ENCODE measurements around the gene CFAP70. TPM values are rescaled to one million over a fixed set of nuclear protein-coding genes. Genes with fewer than 3 reads are reported as not detected.

CFAP70 gene
- total RNA-seq, 1 experiment from 2014 or later, result 2.9 TPM

DNA sequence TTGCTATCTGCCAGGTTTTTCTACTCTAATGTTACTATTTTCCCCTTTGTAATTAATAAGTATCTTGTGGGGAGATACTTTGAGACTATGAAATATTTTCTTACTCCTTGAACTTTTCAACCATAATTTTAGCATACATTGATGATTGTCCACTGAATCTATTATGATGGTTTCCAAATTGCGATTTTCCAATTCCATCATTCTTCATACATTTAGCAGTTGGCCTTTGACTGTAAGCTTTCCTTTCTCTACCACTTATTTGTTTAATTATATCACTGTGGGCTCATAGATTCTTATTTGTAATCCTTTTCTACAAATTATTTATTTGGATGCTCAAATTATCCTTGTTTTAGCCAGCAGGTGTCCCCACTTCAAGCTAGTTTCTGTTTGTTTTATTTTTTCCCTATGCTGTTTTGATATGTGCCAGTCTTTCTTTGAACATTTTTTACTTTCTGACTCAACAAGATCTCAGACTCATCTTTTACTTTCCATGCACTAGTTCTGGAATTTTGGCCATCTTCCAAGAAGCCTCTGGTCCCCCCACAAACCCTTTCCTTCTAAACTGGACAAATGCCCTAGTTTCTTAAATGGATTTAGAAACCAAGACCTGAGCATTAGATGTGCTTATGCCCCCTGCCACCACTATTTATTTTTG, 94.8 kb downstream of the CFAP70 start:
- ChIA-PET CTCF (interaction anchor here (0.8 to 1.7 kb wide), 11 partner anchors 9 to 380 kb away, joined by 3 to 7 read pairs (median 3); partner anchors contain the start of gene DNAJC9), RAD21 (ENCODE audit: low non-redundant PET in 1 of 2, low total read pairs in 2 of 2, uncharacterized antibody in 2 of 2, unreplicated experiment in 2 of 2) (interaction anchor here in 1 of 2 experiments (0.7 kb wide), 1 partner anchor 381 kb away, joined by 3 read pairs; no protein-coding TSS in a partner anchor), POLR2A (interaction anchor here (1.0 to 2.5 kb wide), 4 partner anchors 11 to 150 kb away, joined by 3 to 16 read pairs (median 10); partner anchors contain the start of genes ANXA7, DNAJC9 and MRPS16)
- peak; percentile 72 for TF ChIP-seq RAD21 (IDR thresholded peaks at IDR 0.05; ENCODE audit: low read depth)
- TF ChIP-seq POLR2AphosphoS5 (IDR thresholded peaks at IDR 0.05; ENCODE audit: low read depth, low read length), result no peak
- TF ChIP-seq CEBPB (IDR thresholded peaks at IDR 0.05; ENCODE audit: low read depth), result 0 out of 2 replicates have a peak, but pooled peaks have one; percentile 17
- no peak for TF ChIP-seq ELF1 (IDR thresholded peaks at IDR 0.05; ENCODE audit: borderline replicate concordance, low read depth)
- TF ChIP-seq JUND (IDR thresholded peaks at IDR 0.05), result no peak
- TF ChIP-seq, protein P1, sequence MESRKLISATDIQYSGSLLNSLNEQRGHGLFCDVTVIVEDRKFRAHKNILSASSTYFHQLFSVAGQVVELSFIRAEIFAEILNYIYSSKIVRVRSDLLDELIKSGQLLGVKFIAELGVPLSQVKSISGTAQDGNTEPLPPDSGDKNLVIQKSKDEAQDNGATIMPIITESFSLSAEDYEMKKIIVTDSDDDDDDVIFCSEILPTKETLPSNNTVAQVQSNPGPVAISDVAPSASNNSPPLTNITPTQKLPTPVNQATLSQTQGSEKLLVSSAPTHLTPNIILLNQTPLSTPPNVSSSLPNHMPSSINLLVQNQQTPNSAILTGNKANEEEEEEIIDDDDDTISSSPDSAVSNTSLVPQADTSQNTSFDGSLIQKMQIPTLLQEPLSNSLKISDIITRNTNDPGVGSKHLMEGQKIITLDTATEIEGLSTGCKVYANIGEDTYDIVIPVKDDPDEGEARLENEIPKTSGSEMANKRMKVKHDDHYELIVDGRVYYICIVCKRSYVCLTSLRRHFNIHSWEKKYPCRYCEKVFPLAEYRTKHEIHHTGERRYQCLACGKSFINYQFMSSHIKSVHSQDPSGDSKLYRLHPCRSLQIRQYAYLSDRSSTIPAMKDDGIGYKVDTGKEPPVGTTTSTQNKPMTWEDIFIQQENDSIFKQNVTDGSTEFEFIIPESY (IDR thresholded peaks at IDR 0.05; ENCODE audit: extremely low read depth, insufficient replicate concordance, low read length), result no peak
- no peak for TF ChIP-seq EGR1 (IDR thresholded peaks at IDR 0.05; ENCODE audit: low read depth)
- no peak for TF ChIP-seq ZNF274 (IDR thresholded peaks at IDR 0.05; ENCODE audit: low read depth, low read length)
- no peak for TF ChIP-seq SIN3A (IDR thresholded peaks at IDR 0.05; ENCODE audit: low read depth)
- TF ChIP-seq POLR2A (IDR thresholded peaks at IDR 0.05; ENCODE audit: borderline replicate concordance, extremely low read depth, insufficient read depth, insufficient read length), result no peak
- no peak for TF ChIP-seq YY1 (IDR thresholded peaks at IDR 0.05; ENCODE audit: extremely low read depth, insufficient replicate concordance, low read depth, low read length)
- TF ChIP-seq CBX3 (IDR thresholded peaks at IDR 0.05; ENCODE audit: low read depth), result no peak
- no peak for TF ChIP-seq EZH2phosphoT487 (IDR thresholded peaks at IDR 0.05; ENCODE audit: borderline replicate concordance)
- TF ChIP-seq, protein P2, sequence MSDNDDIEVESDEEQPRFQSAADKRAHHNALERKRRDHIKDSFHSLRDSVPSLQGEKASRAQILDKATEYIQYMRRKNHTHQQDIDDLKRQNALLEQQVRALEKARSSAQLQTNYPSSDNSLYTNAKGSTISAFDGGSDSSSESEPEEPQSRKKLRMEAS (IDR thresholded peaks at IDR 0.05), result no peak
- no peak; the same call in 1 of the 2 replicates for TF ChIP-seq FOSL1 (IDR thresholded peaks at IDR 0.05; ENCODE audit: low read depth)
- TF ChIP-seq, protein P3, sequence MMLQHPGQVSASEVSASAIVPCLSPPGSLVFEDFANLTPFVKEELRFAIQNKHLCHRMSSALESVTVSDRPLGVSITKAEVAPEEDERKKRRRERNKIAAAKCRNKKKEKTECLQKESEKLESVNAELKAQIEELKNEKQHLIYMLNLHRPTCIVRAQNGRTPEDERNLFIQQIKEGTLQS (IDR thresholded peaks at IDR 0.05), result no peak
- TF ChIP-seq ZFX (IDR thresholded peaks at IDR 0.05), result no peak
- no peak for TF ChIP-seq TCF7L2 (IDR thresholded peaks at IDR 0.05; ENCODE audit: borderline replicate concordance, extremely low read depth, insufficient read depth, insufficient read length)
- TF ChIP-seq, protein P4, sequence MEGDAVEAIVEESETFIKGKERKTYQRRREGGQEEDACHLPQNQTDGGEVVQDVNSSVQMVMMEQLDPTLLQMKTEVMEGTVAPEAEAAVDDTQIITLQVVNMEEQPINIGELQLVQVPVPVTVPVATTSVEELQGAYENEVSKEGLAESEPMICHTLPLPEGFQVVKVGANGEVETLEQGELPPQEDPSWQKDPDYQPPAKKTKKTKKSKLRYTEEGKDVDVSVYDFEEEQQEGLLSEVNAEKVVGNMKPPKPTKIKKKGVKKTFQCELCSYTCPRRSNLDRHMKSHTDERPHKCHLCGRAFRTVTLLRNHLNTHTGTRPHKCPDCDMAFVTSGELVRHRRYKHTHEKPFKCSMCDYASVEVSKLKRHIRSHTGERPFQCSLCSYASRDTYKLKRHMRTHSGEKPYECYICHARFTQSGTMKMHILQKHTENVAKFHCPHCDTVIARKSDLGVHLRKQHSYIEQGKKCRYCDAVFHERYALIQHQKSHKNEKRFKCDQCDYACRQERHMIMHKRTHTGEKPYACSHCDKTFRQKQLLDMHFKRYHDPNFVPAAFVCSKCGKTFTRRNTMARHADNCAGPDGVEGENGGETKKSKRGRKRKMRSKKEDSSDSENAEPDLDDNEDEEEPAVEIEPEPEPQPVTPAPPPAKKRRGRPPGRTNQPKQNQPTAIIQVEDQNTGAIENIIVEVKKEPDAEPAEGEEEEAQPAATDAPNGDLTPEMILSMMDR (IDR thresholded peaks at IDR 0.05 in 2 of 3, conservative IDR thresholded peaks at IDR 0.05 in 1 of 3; ENCODE audit: borderline replicate concordance in 1 of 3, insufficient read depth in 1 of 3, low read depth in 2 of 3, low read length in 2 of 3), result peak; percentile 51 to 71 (median 52); a peak in 4 of 6 replicates
- H3K9ac ChIP-seq (ENCODE audit: low read length), result no peak overlapping the region
- no peak overlapping the region for H3K27ac ChIP-seq (ENCODE audit: low read depth, low read length)
- no peaks in the 10 kb centered on the region for H3K9me3 ChIP-seq (ENCODE audit: control insufficient read depth in 1 of 2, insufficient read depth in 1 of 2, low read depth in 1 of 2, low read length in 2 of 2)
- no peaks in the 10 kb centered on the region for H3K9me2 ChIP-seq (ENCODE audit: insufficient read depth)
- H3K4me1 ChIP-seq (ENCODE audit: control insufficient read depth in 1 of 2, insufficient read depth in 2 of 2, low read length in 2 of 2), result peaks cover 13 to 23% of the 10 kb centered on the region in 2 experiments
- intact Hi-C loops (cut with micrococcal nuclease), result loop anchor here (5.0 to 10.0 kb wide), 3 partner anchors 131 to 378 kb away; partner anchors contain the start of genes MYOZ1 and PPP3CB
- no peak overlapping the region for H3K4me3 ChIP-seq (replicated peaks in 1 of 2; ENCODE audit: low read depth in 1 of 2, low read length in 2 of 2)
- H4K20me1 ChIP-seq (ENCODE audit: insufficient read depth), result no peaks in the 10 kb centered on the region
- no peaks in the 10 kb centered on the region for H3K36me3 ChIP-seq (ENCODE audit: control insufficient read depth in 1 of 2, insufficient read depth in 2 of 2, low read length in 2 of 2)
- DNase-seq (ENCODE audit: low read depth, low spot score), result no peak
- no TSS peak for BruUV-seq (replicated peaks)
- ATAC-seq, result peak; percentile 35; the same call in 1 of the 2 replicates
- no peaks in the 10 kb centered on the region for H3K27me3 ChIP-seq (ENCODE audit: insufficient read depth, low read length)
- peak overlapping the region; percentile 7; the same call in 1 of the 2 replicates for H3K4me2 ChIP-seq (ENCODE audit: low read length)
- peak overlapping the region; percentile 42 for H2AFZ ChIP-seq (ENCODE audit: low read depth, low read length, poor library complexity, severe bottlenecking)
- no peaks in the 10 kb centered on the region for H3K79me2 ChIP-seq (ENCODE audit: insufficient read depth, low read length)
